ENCODE data around the gene TMEM72. TPM values are rescaled to one million over a fixed set of nuclear protein-coding genes. Genes with fewer than 3 reads are reported as not detected.

The TMEM72 gene
- total and polyA plus RNA-seq, 2 of the 13 experiments (the other 11 are each of a cell fraction or from before 2014, with no cell fraction given), result 0.04 TPM; not detected in 1

DNA sequence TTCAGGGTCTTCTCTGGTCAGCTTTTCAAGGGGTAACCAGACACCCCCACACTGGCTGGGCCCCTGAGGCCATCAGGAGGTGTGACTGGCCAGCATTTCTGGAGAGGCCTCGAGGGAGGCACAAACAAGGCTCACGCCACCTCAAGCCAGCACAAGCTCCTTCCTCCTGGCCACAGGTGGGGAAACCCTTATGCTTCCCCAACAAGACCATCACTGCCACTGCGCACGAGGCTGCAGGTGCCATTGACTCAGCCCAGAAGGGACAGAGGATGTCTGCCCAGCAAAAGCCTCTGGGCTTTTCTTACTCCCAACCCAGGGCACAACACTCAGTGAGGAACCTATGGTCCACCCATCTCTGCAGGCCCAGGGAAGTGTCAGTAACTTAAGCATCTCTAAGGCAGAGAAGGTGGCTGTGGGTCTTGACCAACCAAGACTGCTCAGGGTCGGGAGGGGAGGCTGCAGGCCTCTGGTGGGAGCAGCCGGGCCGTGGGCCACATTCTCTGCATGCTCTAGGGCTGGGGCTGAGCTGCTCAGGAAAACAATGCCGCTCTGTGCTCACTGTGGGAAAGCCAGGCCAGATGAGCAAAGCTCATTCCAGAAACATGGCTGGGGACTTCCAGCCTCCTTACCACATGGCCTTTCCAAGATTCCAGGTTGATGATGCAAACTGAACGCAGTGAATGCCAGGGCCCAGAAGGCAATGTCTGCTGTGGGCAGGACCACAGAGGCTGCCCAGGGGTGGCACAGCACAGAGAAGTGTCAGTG lies 24.2 kb downstream of the TMEM72 start (continued):
- TF ChIP-seq, protein P1, sequence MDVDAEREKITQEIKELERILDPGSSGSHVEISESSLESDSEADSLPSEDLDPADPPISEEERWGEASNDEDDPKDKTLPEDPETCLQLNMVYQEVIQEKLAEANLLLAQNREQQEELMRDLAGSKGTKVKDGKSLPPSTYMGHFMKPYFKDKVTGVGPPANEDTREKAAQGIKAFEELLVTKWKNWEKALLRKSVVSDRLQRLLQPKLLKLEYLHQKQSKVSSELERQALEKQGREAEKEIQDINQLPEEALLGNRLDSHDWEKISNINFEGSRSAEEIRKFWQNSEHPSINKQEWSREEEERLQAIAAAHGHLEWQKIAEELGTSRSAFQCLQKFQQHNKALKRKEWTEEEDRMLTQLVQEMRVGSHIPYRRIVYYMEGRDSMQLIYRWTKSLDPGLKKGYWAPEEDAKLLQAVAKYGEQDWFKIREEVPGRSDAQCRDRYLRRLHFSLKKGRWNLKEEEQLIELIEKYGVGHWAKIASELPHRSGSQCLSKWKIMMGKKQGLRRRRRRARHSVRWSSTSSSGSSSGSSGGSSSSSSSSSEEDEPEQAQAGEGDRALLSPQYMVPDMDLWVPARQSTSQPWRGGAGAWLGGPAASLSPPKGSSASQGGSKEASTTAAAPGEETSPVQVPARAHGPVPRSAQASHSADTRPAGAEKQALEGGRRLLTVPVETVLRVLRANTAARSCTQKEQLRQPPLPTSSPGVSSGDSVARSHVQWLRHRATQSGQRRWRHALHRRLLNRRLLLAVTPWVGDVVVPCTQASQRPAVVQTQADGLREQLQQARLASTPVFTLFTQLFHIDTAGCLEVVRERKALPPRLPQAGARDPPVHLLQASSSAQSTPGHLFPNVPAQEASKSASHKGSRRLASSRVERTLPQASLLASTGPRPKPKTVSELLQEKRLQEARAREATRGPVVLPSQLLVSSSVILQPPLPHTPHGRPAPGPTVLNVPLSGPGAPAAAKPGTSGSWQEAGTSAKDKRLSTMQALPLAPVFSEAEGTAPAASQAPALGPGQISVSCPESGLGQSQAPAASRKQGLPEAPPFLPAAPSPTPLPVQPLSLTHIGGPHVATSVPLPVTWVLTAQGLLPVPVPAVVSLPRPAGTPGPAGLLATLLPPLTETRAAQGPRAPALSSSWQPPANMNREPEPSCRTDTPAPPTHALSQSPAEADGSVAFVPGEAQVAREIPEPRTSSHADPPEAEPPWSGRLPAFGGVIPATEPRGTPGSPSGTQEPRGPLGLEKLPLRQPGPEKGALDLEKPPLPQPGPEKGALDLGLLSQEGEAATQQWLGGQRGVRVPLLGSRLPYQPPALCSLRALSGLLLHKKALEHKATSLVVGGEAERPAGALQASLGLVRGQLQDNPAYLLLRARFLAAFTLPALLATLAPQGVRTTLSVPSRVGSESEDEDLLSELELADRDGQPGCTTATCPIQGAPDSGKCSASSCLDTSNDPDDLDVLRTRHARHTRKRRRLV (CRISPR knock-in tag; IDR thresholded peaks at IDR 0.05), result no peak
- no peak for TF ChIP-seq MTA3 (CRISPR knock-in tag; IDR thresholded peaks at IDR 0.05)
- peak; percentile 61; the same call in 1 of the 2 replicates for TF ChIP-seq ZNF275 (CRISPR knock-in tag; IDR thresholded peaks at IDR 0.05; ENCODE audit: borderline replicate concordance)
- peak; percentile 48; the same call in 1 of the 2 replicates for TF ChIP-seq SATB2 (CRISPR knock-in tag; IDR thresholded peaks at IDR 0.05)
- no peak for TF ChIP-seq KDM5A (IDR thresholded peaks at IDR 0.05; ENCODE audit: borderline replicate concordance, low read length)
- TF ChIP-seq, protein P2, sequence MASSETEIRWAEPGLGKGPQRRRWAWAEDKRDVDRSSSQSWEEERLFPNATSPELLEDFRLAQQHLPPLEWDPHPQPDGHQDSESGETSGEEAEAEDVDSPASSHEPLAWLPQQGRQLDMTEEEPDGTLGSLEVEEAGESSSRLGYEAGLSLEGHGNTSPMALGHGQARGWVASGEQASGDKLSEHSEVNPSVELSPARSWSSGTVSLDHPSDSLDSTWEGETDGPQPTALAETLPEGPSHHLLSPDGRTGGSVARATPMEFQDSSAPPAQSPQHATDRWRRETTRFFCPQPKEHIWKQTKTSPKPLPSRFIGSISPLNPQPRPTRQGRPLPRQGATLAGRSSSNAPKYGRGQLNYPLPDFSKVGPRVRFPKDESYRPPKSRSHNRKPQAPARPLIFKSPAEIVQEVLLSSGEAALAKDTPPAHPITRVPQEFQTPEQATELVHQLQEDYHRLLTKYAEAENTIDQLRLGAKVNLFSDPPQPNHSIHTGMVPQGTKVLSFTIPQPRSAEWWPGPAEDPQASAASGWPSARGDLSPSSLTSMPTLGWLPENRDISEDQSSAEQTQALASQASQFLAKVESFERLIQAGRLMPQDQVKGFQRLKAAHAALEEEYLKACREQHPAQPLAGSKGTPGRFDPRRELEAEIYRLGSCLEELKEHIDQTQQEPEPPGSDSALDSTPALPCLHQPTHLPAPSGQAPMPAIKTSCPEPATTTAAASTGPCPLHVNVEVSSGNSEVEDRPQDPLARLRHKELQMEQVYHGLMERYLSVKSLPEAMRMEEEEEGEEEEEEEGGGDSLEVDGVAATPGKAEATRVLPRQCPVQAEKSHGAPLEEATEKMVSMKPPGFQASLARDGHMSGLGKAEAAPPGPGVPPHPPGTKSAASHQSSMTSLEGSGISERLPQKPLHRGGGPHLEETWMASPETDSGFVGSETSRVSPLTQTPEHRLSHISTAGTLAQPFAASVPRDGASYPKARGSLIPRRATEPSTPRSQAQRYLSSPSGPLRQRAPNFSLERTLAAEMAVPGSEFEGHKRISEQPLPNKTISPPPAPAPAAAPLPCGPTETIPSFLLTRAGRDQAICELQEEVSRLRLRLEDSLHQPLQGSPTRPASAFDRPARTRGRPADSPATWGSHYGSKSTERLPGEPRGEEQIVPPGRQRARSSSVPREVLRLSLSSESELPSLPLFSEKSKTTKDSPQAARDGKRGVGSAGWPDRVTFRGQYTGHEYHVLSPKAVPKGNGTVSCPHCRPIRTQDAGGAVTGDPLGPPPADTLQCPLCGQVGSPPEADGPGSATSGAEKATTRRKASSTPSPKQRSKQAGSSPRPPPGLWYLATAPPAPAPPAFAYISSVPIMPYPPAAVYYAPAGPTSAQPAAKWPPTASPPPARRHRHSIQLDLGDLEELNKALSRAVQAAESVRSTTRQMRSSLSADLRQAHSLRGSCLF (CRISPR knock-in tag; IDR thresholded peaks at IDR 0.05; ENCODE audit: borderline replicate concordance), result no peak
- TF ChIP-seq SOX13 (IDR thresholded peaks at IDR 0.05), result no peak
- TF ChIP-seq SOX13 (CRISPR knock-in tag; conservative IDR thresholded peaks at IDR 0.05 in 1 of 2, IDR thresholded peaks at IDR 0.05 in 1 of 2), result peak in 1 of 2 experiments; percentile 82; a peak in 2 of 4 replicates
- peak; percentile 44; the same call in 1 of the 2 replicates for TF ChIP-seq KMT2A (CRISPR knock-in tag; IDR thresholded peaks at IDR 0.05)
- TF ChIP-seq ZNF766 (CRISPR knock-in tag; IDR thresholded peaks at IDR 0.05; ENCODE audit: borderline replicate concordance), result no peak; the same call in 1 of the 2 replicates
- TF ChIP-seq ZNF691 (CRISPR knock-in tag; IDR thresholded peaks at IDR 0.05; ENCODE audit: borderline replicate concordance, low read depth), result peak; percentile 87; the same call in 1 of the 2 replicates
